NCI-H2196 (cell line): Measurements from ENCODE around the gene SMCP.
A peak's percentile ranks its signal among the peaks of the same experiment; 100 is the strongest.

ENCODE experiments used
- DNase-seq: peaks from one replicate; lab custom pipeline; 2025; ENCODE audit not compliant: unreplicated experiment; lab: John Stamatoyannopoulos, UW

SMCP gene

GRCh38 chr1:152878042-152878441 is at the start of gene SMCP:
TSS of gene SMCP (plus strand) at chr1:152878322. CDS start at chr1:152884423, 6,101 bp downstream.
- DNase-seq: no peak

- DNase-seq: no peak
Measured at GRCh38 chr1:152836870-152837269, 41.3 kb upstream of the SMCP start.

- no peak for DNase-seq
Measured at GRCh38 chr1:152842556-152842955, 35.6 kb upstream of the SMCP start, which contains the start of gene LCE6A. TSS of gene LCE6A (plus strand) at chr1:152842856. CDS start at chr1:152843521, 665 bp downstream.

GRCh38 chr1:152855661-152856060 is 22.5 kb upstream of the SMCP start:
- DNase-seq: no peak

GRCh38 chr1:152858062-152858461 is 20.1 kb upstream of the SMCP start:
- no peak for DNase-seq

GRCh38 chr1:152859696-152860095 is 18.4 kb upstream of the SMCP start, which contains the start of gene LCE7A:
TSS of gene LCE7A (plus strand) at chr1:152859996. CDS start at chr1:152860698, 702 bp downstream.
- DNase-seq: no peak

- DNase-seq: no peak
Measured at GRCh38 chr1:152860129-152860528, 18.0 kb upstream of the SMCP start.

GRCh38 chr1:152861374-152861773 is 16.7 kb upstream of the SMCP start:
- no peak for DNase-seq

GRCh38 chr1:152864443-152864842 is 13.7 kb upstream of the SMCP start:
- DNase-seq: no peak

- DNase-seq: no peak
Measured at GRCh38 chr1:152866321-152866720, 11.8 kb upstream of the SMCP start.

- DNase-seq: peak; percentile 72
Measured at GRCh38 chr1:152869808-152870419, 8.2 kb upstream of the SMCP start.

GRCh38 chr1:152870831-152871730 is 7.0 kb upstream of the SMCP start:
- no peak for DNase-seq

- DNase-seq: no peak
Measured at GRCh38 chr1:152871731-152872126, 6.4 kb upstream of the SMCP start.

GRCh38 chr1:152873495-152873894 is 4.6 kb upstream of the SMCP start:
- no peak for DNase-seq

GRCh38 chr1:152876827-152877226 is 1.3 kb upstream of the SMCP start:
- DNase-seq: no peak

GRCh38 chr1:152879559-152880198 is 1.6 kb downstream of the SMCP start:
- no peak for DNase-seq

GRCh38 chr1:152880316-152880715 is 2.2 kb downstream of the SMCP start:
- no peak for DNase-seq

GRCh38 chr1:152880907-152881306 is 2.8 kb downstream of the SMCP start:
- no peak for DNase-seq

GRCh38 chr1:152884085-152884484 is 6.0 kb downstream of the SMCP start:
- no peak for DNase-seq

GRCh38 chr1:152884506-152884905 is 6.4 kb downstream of the SMCP start:
- no peak for DNase-seq

- DNase-seq: no peak
Measured at GRCh38 chr1:152884966-152885624, 7.0 kb downstream of the SMCP start.
